ENCODE data around the gene TEF.

GRCh38 chr22:41345807-41346335, 35.9 kb upstream of the TEF start:
- TF ChIP-seq, protein P1, sequence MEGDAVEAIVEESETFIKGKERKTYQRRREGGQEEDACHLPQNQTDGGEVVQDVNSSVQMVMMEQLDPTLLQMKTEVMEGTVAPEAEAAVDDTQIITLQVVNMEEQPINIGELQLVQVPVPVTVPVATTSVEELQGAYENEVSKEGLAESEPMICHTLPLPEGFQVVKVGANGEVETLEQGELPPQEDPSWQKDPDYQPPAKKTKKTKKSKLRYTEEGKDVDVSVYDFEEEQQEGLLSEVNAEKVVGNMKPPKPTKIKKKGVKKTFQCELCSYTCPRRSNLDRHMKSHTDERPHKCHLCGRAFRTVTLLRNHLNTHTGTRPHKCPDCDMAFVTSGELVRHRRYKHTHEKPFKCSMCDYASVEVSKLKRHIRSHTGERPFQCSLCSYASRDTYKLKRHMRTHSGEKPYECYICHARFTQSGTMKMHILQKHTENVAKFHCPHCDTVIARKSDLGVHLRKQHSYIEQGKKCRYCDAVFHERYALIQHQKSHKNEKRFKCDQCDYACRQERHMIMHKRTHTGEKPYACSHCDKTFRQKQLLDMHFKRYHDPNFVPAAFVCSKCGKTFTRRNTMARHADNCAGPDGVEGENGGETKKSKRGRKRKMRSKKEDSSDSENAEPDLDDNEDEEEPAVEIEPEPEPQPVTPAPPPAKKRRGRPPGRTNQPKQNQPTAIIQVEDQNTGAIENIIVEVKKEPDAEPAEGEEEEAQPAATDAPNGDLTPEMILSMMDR (IDR thresholded peaks at IDR 0.05) = no peak
- no peak for TF ChIP-seq YY1 (IDR thresholded peaks at IDR 0.05; ENCODE audit: low read depth)
- TF ChIP-seq, protein P2, sequence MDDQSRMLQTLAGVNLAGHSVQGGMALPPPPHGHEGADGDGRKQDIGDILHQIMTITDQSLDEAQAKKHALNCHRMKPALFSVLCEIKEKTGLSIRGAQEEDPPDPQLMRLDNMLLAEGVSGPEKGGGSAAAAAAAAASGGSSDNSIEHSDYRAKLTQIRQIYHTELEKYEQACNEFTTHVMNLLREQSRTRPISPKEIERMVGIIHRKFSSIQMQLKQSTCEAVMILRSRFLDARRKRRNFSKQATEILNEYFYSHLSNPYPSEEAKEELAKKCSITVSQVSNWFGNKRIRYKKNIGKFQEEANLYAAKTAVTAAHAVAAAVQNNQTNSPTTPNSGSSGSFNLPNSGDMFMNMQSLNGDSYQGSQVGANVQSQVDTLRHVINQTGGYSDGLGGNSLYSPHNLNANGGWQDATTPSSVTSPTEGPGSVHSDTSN (IDR thresholded peaks at IDR 0.05) = no peak
- TF ChIP-seq RFX5 (IDR thresholded peaks at IDR 0.05; ENCODE audit: low read length) = no peak
- no peak for TF ChIP-seq GABPA (IDR thresholded peaks at IDR 0.05; ENCODE audit: low read depth)
- no peak for TF ChIP-seq TAF1 (IDR thresholded peaks at IDR 0.05; ENCODE audit: borderline replicate concordance, low read depth, low read length)
- no peak for TF ChIP-seq POLR2AphosphoS5 (IDR thresholded peaks at IDR 0.05; ENCODE audit: low read depth, low read length)
- TF ChIP-seq REST (IDR thresholded peaks at IDR 0.05; ENCODE audit: low read depth, low read length) = no peak
- TF ChIP-seq SMC3 (IDR thresholded peaks at IDR 0.05; ENCODE audit: low read depth, low read length) = no peak

All from SK-N-SH (cell line).